Fibroblast of mammary gland (primary cell): ENCODE data around the gene TBX15.

Source experiments
- DNase-seq: peaks from one replicate; pipeline ENCODE4 v3.0.0-alpha.2; 2010; ENCODE audit warnings: low read depth
- H3K4me3 ChIP-seq: 2 replicates; pipeline ENCODE4 v1.5.1; 2011; ENCODE audit warnings: low read depth, mild to moderate bottlenecking, low read length, moderate library complexity; ENCODE audit not compliant: control insufficient read depth
- TF ChIP-seq, protein P1 (sequence below): conservative IDR thresholded peaks from 2 replicates; pipeline ENCODE4 v1.5.1; 2011; ENCODE audit warnings: low read depth, low read length, inconsistent platforms; ENCODE audit not compliant: control insufficient read depth, insufficient read depth

TBX15 gene

DNA sequence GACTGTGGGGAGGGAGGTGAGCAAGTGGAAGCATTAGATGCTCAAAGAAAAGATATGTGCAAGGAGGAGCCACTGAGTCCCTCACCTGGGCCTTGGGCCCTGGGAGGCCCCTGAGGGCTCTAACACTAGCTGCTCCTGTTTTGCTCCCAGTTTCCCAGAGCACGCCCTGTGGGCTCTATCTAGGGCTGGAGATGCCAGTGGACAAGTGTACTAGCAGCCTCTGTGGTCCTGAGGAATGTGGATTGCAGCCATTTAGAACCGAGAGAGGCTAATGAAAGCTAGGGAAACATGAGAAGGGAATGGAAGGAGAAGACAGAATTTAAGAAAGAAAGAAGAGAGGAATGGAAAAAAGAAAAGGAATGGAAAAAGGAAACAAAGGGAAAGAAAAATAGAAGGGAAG is 10.0 kb upstream of the TBX15 start:
- no peak for DNase-seq
- no peak overlapping the region for H3K4me3 ChIP-seq
- TF ChIP-seq, protein P1, sequence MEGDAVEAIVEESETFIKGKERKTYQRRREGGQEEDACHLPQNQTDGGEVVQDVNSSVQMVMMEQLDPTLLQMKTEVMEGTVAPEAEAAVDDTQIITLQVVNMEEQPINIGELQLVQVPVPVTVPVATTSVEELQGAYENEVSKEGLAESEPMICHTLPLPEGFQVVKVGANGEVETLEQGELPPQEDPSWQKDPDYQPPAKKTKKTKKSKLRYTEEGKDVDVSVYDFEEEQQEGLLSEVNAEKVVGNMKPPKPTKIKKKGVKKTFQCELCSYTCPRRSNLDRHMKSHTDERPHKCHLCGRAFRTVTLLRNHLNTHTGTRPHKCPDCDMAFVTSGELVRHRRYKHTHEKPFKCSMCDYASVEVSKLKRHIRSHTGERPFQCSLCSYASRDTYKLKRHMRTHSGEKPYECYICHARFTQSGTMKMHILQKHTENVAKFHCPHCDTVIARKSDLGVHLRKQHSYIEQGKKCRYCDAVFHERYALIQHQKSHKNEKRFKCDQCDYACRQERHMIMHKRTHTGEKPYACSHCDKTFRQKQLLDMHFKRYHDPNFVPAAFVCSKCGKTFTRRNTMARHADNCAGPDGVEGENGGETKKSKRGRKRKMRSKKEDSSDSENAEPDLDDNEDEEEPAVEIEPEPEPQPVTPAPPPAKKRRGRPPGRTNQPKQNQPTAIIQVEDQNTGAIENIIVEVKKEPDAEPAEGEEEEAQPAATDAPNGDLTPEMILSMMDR, result no peak

- no peak overlapping the region for H3K4me3 ChIP-seq
- TF ChIP-seq, protein P1, result no peak
- no peak for DNase-seq
Observed at GRCh38 chr1:118997225-118997624, 9.1 kb upstream of the TBX15 start.

DNA sequence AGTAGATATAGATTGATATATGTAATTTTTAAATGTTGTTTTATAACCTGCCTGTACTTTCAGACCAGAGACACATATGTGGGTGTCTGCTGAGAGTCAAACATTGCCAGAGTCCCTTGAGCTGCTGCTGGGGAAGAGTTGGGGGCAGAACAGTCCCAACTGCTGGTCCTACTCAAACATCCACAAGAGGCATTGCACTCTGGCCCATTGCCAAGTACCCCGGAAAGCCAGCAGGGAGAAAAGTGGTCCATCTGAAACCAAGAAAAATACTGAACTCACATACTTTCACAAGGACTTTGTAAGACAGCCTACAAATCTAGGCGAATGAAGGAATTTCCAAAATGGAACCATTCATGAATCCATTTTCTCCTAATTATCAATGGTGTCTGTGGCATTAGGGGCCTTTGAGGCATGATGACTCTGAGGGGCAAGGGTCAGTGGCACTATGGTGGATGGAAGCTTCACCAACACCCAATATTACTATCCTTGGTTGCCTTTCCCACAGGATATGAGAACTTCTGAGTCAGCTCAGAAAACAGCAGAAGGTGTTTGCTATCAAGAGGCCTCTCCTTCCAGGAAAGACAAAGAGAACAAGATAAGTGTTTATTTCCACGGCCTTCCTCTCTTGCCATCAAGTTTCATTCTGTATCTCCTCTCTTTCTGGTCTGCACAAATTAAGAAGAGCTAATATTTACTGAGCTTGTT is 7.3 kb upstream of the TBX15 start:
- TF ChIP-seq, protein P1, result no peak
- no peak for DNase-seq
- no peak overlapping the region for H3K4me3 ChIP-seq

GRCh38 chr1:118993700-118994026 is 5.5 kb upstream of the TBX15 start:
- H3K4me3 ChIP-seq, result no peak overlapping the region
- TF ChIP-seq, protein P1, result no peak
- no peak for DNase-seq

GRCh38 chr1:118992868-118993699 is 4.9 kb upstream of the TBX15 start:
- no peak for DNase-seq
- TF ChIP-seq, protein P1, result no peak
- H3K4me3 ChIP-seq, result no peak overlapping the region

DNA sequence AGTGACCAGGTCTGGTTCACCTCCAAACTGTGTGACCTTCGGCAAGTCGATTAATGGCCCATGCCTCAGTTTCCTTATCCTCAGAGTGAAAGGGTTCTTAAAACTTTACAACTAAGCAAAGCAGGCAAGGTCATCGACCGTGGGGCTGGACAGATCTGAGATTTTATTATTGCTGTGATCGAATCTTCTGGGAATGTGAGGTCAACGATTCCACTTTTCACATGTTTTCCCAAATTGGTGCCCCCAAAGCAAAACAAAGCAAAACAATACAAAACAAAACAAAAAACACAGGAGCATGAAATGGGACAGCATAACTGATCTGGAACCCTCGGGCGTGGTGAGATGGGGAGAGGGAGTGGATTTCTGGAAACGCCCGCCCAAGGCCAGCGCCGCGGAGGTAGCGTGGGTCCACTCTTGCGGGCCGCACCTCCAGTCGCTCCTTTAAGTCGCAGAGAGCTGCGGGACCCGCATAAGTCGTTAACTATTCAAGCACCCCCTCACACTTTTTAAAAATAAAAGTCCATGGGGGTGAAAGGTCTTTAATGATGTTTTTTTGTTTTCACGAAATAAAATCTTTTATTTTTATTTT is 4.2 kb upstream of the TBX15 start:
- TF ChIP-seq, protein P1, result no peak
- no peak overlapping the region for H3K4me3 ChIP-seq
- no peak for DNase-seq
